Measurements from ENCODE around the gene ACTG2.
A peak's percentile ranks its signal among the peaks of the same experiment; 100 is the strongest.
"Not testable (repeated sequence)": the region's sequence is repeated elsewhere in the genome, so short reads cannot be mapped to it uniquely, and the experiment has no call there.

The ACTG2 gene

DNA sequence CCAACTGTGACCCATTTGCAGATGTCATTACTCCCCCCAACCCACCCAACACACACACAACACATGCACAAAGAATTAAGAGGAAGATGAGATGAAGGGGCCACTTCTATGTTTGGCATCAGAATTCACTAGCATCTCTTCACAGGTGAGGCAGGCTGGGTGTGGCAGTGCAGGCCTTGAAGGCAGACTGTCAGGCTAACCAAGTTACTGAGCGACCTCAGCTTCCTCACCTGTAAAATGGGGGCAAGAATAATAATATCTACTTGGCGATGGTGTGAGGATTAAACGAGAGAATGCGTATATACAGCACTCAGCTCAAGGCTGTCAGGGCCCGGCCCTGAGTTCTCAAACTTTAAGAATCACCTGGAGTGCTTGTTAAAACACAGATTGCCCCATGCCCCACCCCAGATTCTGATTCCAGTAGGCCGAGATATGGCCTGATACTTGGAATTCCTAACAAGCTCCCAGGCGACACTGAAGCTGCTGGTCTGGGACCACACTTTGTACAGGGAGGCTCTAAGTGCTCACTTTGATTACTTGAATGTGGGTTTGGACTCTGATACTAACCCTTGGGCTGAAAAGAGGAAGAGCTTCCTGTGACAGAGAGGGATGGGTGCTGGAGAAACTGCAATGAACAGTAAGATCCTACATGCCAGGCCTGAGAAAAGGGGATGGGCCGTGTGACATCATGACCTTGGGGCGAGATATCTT lies 1.1 kb downstream of the ACTG2 start:
- DNase-seq: no peak

DNA sequence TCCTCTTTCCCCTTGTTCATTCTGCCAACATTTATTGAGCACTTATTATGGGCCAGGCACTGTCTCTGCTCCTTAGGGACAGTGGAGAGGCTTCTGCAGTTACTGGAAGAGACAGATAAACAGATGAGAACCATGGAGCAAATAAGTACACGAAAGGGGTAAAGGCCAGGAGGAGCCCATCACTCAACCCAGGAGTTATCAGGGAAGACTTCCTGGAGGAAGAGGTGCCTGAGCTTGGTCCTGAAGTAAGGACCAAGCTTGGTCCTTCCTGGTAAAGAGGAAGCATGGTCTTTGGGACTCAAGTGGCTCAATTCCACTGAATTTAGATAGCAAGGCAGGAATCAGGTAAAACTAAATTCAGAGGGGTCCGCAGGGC lies 1.7 kb downstream of the ACTG2 start:
- no peak for DNase-seq

DNA sequence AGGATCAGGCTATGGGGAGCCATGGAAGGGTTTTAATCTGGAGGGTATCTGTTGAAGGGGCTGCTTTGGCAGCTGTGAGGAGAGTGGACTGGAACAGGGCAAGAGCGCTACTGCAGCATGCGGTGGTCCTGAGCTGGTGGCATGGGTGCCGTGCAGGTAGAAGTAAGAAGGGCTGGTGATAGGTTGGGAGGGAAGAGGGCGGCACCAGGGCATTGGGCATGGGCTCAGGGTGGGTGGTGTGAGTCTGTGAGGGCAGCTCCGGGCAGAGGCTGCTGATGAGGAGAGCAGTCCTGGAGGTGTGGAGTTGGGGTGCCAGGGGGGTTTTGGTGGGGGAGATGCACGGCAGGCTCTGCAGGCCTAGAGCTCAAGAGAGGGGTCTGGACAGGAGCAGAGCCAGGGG lies 2.1 kb downstream of the ACTG2 start:
- no peak for DNase-seq

DNA sequence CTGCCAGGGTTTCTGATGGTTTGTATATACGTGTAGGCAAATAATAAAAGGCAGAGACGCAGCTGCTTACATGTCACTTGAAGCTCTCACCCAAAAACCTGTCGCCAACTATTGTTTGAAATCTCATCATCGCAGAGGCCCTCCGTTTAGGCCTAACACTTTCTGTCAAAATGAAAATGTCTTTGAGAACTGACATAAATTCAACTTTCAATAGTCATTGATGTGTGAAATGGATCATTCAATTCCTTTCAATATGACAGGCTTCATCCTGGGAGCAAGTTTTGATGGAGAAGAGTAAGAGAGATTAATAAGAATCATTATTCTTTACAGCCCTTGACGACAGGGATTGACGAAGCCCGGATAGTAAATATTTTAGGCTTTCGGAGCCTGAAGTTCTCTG lies 2.7 kb downstream of the ACTG2 start:
- no peak for DNase-seq

DNA sequence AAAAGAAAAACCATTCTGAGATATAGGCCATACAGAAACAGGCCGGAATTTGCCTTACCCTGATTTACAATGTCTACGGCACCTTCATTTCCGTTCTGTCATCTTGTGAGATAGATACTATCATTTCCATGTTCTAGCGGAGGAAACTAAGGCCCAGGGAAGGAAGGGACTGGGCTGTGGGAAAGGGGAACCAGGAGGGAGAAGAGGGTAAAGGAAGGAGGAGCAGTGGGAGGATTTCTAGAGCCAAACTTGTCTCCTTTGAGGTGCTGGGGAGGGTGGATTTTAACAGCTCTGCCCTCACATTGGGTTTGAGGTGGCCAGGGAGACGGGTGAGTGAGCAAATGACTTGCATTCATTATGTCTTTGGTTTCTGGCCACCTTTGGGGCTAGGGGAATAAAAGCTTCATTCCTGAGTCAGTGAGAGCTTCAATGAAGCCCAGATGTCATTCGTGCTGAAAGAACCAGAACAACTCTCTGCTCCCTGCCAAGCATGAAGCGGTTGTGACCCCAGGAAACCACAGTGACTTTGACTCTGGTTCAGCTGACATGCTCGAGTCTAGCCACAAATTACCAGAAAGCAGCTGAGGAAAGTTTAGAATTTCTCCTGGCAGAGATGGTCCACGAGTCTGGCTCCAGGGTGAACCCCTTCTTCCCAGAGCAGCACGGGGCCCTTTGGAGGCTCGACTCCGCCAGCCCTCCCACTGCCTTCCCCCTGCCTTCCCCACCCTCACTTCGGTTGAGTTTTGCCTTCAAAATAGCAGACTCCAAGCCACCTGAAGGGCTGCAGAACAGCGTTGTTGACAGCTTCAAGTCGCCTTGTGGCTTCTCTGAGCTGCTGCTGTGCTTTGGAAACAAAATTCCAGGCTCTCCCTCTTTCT lies 3.8 kb downstream of the ACTG2 start:
- DNase-seq: no peak

DNA sequence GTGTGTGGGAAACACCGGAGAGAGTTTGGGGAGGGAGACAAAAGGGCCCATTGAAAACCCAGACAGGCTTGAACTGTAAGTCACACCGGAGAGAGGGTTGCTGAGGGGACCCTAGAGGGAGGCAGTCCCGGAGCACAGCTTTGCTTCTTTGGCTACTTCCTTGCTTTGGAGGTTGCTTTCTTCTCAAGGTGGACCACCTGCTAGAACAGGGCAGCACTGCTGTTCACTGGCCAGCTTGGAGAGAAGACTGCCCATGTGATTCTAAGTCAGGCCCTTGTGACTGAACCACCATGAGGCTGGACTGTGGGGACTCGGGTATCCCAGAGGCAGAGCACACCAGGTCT lies 4.4 kb downstream of the ACTG2 start:
- DNase-seq: no peak

DNA sequence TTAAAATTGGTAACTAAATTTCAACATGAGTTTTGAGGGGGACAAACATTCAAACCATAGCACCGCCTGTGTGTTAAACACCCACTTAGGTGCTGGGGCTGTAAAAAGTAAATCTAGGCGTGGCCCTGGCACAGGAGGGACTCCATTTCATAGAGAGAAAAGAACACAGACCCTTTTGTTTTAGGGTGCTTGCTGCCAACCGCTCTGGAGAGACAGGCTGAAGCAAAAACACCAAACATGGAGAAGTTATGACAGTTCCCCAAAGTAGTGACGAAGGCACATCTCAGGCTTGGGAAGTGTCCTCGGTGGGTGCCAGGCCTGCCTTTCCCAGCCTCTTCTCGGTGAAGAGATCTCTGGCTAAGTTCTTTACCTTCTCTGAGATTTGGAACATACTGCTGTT lies 5.1 kb downstream of the ACTG2 start:
- no peak for DNase-seq

DNA sequence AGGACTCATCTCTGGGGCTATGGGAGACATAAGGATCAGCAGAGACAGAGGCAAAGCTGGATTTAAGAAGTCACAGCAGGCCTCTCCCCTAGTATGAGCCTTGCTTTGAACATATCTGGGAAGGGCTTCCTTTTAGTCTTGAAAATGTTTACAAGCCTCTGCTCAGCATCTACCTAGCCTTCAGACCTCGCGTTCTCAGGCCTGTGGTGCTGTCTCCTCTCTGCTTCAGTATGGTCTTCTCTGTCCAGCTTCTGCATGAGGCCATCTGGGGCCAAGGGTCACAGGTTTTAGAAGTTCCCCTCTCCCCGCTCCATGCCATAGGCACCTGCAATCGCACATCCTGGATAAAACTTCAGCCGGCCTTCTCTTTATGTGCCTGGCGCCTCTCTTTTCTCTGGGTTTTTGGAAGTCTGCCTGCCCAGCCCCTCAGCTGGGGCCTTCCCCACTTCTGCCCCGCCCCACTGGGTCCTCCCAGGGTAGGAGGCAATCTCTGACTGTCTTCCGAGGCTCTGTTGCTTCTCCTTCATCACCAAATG lies 7.1 kb downstream of the ACTG2 start:
- DNase-seq: no peak

DNA sequence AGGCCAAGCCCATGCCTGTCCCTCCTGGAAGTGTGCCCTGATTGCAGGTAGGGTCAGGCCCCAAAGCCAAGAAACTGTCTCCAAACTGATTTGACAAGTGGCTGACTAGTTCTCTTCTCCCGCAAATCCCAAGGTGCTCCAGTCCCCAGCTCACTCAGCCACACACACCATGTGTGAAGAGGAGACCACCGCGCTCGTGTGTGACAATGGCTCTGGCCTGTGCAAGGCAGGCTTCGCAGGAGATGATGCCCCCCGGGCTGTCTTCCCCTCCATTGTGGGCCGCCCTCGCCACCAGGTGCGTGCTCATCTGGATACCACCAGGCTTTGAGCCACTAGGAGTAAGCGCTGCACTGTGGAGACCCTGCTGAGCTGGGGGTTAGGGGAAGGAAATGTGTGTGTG lies 8.3 kb downstream of the ACTG2 start:
- DNase-seq: no peak

DNA sequence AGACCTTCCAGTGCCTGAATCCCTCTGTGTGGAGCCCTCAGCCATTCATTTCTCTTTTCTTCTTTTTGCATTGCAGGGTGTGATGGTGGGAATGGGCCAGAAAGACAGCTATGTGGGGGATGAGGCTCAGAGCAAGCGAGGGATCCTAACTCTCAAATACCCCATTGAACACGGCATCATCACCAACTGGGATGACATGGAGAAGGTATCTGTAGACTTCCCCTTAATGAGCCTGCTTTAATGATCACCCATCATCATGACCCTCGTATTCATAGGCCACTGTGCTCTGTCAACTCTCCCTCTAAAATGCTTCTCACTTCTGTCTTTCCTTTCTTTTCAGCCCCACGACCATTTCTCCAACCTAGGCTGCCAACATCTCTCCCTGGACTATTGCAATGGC lies 9.5 kb downstream of the ACTG2 start:
- no peak for DNase-seq

DNA sequence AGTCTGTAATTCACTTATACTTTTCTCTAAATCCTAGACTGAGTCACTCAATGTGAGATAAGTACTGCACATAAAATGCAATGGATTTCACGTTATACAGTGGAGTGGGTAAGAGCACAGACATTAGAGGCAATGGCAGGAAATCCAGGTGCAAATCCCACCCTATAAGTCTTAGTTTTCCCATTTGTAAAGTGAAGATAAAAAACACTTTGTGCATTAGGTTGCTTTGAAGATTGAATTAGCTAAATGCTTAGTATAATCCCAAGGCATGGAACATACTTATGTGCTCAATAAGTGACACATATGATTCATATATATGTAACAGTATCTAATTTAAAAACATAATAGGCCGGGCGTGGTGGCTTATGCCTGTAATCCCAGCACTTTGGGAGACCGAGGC lies 10.5 kb downstream of the ACTG2 start:
- DNase-seq: no peak

DNA sequence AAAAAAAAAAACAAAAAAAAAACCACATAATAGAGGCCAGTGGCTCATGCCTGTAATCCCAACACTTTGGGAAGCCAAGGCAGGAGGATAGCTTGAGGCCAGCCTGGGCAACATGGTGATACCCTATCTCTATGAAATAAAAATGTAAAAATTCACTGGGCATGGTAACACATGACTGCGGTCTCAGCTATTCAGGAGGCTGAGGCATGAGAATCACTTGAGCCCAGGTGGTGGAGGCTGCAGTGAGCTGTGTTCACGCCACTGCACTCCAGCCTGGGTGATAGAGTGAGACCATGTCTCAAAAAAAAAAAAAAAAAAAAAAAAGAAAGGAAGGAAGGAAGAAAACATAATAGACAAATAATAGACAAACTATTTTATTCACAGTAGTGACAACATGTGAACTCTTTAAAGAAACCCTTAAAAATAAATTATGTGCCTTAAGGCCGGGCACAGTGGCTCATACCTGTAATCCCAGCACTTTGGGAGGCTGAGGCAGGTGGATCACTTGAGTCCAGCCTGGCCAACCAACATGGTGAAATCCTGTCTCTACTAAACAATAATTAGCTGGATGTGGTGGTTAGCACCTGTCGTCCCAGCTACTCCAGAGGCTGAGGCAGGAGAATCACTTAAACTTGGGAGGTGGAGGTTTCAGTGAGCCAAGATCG lies 11.3 kb downstream of the ACTG2 start:
- DNase-seq: not testable (repeated sequence)

DNA sequence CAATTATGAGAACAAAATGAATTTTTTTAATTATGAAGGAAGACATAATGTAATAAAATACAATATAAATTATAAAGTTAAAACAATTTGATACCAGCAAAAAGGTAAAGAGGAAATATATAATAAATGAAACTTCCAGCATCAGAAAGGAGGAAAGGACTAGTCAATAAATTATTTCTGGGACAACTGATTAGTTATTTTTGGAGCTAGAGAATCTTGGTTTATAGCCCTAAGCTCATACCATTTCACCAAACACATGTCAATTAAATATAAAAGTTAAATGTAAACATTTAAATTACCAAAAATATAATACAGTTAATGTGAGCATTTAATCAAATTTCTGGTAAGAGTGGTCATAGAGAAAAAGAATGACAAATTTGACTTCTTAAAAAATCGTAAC lies 12.1 kb downstream of the ACTG2 start:
- DNase-seq: no peak

DNA sequence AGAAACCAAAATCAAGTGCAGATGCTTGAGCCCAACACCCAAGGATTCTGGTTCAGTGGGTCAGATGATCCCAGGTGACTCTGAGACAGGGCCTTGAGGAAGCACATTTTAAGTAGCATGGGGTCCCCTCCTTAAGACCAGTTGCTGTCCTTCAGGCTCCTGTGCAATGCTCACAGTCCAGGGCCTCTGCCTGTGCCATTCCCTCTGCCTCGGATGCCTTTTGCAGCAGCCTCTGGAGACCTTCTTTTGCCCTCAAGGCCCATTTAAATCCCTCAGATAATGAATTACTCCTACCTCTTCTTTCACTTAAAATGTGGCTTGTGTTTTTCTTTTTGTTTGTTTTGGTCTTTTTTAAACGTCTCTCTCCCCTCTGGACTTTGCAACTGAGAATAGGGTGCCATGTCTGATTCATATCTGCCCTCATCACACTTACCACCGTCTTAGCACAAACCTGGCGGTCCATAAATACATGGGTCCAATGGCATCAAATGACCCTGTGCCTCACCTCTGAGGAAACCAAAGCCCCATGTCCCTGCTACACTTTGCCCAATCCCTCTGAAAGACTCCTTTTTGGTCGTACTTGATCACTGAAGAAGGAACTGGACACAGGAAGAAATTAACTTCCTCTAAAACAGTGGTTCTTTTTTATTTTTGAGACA lies 14.2 kb downstream of the ACTG2 start:
- DNase-seq: no peak

DNA sequence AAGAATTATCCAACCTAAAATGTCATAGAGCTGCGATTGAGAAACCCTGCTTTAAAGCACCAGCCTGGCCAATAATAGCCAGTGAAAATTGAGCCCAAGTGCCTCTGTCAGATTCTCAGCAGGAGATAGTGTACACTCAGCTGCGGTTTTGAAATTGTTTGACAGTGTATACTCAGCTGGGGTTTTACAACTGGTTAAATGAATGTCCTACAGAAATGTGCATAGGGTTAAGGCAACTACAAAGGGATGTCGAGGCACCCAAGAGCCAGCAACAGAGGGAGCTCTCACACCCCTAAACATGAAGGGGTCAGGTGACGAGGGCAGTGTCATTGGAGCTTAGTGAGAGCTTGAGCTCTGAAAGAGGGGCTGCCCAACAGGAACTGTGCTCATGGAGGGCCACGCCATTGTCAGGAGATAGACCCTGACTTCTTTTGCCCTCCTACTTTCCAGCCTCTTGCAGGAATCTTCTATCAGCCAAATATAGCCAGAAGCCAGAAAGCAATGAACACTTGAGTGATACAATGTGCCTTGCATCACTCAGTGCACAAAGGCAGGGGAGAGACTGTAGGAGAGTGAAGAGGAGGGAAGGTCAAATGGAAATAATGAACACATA lies 15.1 kb downstream of the ACTG2 start:
- DNase-seq: peak; percentile 22

DNA sequence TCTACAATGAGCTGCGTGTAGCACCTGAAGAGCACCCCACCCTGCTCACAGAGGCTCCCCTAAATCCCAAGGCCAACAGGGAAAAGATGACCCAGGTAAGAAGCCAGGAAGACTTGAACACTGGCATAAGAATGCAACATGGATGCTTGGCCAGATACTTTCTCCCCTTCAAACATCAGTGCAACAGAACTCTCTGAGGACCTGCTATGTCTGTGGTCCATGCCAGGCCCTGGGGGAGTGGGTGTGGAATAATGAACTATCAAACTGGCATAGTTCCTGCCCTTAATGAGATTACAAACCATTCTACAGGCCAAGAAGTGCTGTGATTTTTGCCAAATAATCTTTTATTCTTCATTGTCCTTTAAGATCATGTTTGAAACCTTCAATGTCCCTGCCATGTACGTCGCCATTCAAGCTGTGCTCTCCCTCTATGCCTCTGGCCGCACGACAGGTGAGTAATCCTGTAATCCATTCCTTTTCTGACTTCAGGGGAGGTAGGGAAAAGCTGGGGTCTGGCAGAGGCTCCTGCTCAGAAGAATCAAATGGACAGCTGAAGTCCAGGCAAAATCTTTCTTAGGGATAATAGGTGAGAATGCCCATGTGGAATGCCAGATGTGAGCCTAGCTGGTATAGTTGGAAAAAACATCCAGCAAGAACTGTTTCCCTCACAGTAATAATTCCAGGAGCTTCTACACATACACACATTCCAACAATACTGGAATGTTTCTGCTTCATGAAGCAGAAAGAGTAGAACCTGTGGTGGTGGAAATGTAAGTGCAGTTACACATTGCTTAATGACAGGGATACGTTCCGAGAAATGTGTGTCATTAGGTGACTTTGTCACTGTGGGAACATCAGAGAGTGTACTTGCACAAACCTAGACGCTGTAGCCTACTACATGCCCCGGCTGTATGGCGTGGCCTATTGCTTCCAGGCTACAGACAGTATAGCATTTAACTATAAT lies 16.2 kb downstream of the ACTG2 start:
- DNase-seq: no peak

DNA sequence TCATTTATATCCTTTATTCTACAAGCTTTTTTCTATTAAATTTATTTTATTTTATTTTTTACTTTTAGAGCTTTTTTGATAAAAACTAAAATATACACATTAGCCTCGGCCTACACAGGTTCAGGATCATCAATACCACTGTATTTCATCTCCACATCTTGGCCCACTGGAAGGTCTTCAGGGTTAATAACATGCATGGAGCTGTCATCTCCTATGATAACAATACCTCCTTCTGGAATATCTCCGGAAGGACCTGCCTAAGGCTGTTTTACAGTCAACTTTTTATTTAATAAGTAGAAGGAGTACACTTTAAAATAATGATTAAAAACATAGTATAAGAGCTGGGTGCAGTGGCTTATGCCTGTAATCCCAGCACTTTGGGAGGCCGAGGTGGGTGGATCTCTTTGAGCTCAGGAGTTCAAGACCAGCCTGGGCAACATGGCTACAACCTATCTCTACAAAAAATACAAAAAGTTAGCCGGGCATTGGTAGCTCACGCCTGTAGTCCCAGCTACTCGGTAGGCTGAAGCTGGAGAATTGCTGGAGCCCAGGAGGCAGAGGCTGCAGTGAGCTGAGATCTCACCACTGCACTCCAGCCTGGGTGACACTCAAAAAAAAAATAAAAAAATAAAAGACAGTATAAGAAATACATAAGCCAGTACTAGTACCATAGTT lies 18.2 kb downstream of the ACTG2 start:
- no peak for DNase-seq

DNA sequence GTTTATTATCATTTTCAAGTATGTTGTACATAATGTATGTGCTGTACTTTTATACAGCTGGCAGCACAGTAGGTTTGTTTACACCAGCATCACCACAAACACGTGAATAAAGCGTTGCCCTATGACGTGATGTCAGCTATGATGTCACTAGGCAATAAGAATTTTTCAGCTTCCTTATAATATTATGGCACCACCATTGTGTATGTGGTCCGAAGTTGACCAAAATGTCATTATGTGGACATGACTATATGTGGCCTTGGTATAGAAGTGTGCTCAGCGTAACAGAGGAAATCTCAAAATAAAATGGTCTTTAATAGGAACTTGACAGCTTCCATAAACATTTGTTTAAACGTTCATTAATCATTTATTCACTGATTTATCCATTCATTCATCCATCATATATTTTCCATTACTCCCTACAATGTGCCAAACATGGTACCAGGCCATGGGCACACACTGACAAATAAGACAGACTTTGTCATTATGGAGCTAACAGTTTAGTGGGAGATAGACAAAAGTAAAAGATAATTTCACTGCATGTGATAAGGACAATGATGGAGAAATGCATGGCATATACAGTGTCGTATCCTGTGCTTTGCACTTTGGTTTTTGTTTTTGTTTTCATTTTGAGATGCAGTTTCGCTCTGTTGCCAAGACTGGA lies 18.9 kb downstream of the ACTG2 start:
- DNase-seq: no peak

DNA sequence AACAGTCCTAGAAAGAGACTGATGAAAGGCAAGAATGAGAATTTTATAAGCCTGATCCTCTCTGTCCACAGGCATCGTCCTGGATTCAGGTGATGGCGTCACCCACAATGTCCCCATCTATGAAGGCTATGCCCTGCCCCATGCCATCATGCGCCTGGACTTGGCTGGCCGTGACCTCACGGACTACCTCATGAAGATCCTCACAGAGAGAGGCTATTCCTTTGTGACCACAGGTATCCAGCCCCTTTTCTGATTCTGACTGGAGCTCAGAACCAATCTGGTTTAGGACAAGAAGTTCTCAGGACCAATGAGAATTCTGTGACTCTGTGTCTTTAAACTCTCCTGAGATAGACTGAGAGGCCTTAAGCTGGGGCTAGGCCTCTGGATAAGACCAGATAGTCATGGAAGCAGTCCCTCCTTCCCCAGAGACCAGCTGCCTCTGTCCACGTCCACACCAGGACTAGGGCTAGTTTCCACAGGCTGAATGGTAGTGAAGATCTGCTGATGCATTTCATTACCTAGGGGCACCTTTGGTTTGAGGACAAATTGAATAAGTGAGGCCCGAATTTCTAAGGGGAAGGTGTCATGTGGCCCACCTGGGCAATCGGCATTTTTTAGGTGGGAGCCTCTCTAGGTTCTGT lies 20.7 kb downstream of the ACTG2 start:
- no peak for DNase-seq

DNA sequence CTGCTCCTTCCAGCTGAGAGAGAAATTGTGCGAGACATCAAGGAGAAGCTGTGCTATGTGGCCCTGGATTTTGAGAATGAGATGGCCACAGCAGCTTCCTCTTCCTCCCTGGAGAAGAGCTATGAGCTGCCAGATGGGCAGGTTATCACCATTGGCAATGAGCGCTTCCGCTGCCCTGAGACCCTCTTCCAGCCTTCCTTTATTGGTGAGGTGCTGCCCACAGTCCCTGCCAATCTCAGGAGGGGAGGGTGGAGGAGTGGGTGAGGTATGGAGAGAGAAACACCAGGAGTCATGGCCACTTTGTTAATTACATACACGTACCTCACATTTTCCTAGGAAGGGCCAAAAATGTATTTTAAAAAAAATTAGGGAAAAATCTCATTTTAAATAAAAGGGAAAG lies 21.9 kb downstream of the ACTG2 start:
- no peak for DNase-seq

Data from NCI-H1105 treated with DMSO at 0.1 percent for 48 hours (cell line).